Activated CD4-positive, alpha-beta T cell treated with anti-CD3 and anti-CD28 coated beads, Interleukin-2, amount 50 U/mL, for 24 hours (primary cell): ENCODE data around the gene SMIM12.
"Not testable (repeated sequence)": the region's sequence is repeated elsewhere in the genome, so short reads cannot be mapped to it uniquely, and the experiment has no call there.

ENCODE experiments used
- DNase-seq, 2 donors: peaks; one replicate each; pipeline ENCODE4 v3.0.0-alpha.2; 2020; ENCODE audit warnings: low read depth in 1 of 2, low spot score in 1 of 2

SMIM12 gene

GRCh38 chr1:34844252-34844634 lies 15.3 kb downstream of the SMIM12 start:
- DNase-seq, result no peak

GRCh38 chr1:34843392-34844251 lies 15.9 kb downstream of the SMIM12 start:
- DNase-seq, result no peak

GRCh38 chr1:34842952-34843371 lies 16.6 kb downstream of the SMIM12 start:
- no peak for DNase-seq

GRCh38 chr1:34842073-34842472 lies 17.5 kb downstream of the SMIM12 start:
- no peak for DNase-seq

GRCh38 chr1:34840426-34840825 lies 19.1 kb downstream of the SMIM12 start:
- no peak for DNase-seq

GRCh38 chr1:34839526-34840305 lies 19.8 kb downstream of the SMIM12 start:
- DNase-seq, result no peak

- no peak for DNase-seq
These were observed 25.8 kb downstream of the SMIM12 start for GRCh38 chr1:34833711-34834110.

GRCh38 chr1:34831721-34832246 lies 27.8 kb downstream of the SMIM12 start:
- no peak for DNase-seq

GRCh38 chr1:34829250-34829649 lies 30.3 kb downstream of the SMIM12 start:
- no peak for DNase-seq

GRCh38 chr1:34828611-34829010 lies 30.9 kb downstream of the SMIM12 start:
- no peak for DNase-seq

- DNase-seq, result no peak
These were observed 32.1 kb downstream of the SMIM12 start for GRCh38 chr1:34827341-34827941.

- DNase-seq, result no peak
These were observed 34.0 kb downstream of the SMIM12 start for GRCh38 chr1:34825455-34826091.

GRCh38 chr1:34824817-34825454 lies 34.6 kb downstream of the SMIM12 start:
- DNase-seq, result no peak

GRCh38 chr1:34822202-34822601 lies 37.3 kb downstream of the SMIM12 start:
- DNase-seq, result no peak

GRCh38 chr1:34818862-34819261 lies 40.7 kb downstream of the SMIM12 start:
- DNase-seq, result not testable (repeated sequence)

GRCh38 chr1:34816778-34817177 lies 42.8 kb downstream of the SMIM12 start:
- no peak for DNase-seq

- DNase-seq, result no peak
These were observed 43.2 kb downstream of the SMIM12 start for GRCh38 chr1:34816332-34816731.

GRCh38 chr1:34810781-34811180 lies 48.8 kb downstream of the SMIM12 start:
- not testable (repeated sequence) for DNase-seq

- DNase-seq, result no peak
These were observed 51.3 kb downstream of the SMIM12 start for GRCh38 chr1:34808051-34808810.

GRCh38 chr1:34806396-34806795 lies 53.2 kb downstream of the SMIM12 start:
- DNase-seq, result no peak
